ENCODE results near the gene ANGPTL8. TPM values are rescaled to one million over a fixed set of nuclear protein-coding genes. Genes with fewer than 3 reads are reported as not detected.
A peak's percentile ranks its signal among the peaks of the same experiment; 100 is the strongest.

ANGPTL8 gene
- total and polyA plus RNA-seq, 12 donors = 0.33 to 10.0 (median 0.91) TPM; not detected in 4

DNA sequence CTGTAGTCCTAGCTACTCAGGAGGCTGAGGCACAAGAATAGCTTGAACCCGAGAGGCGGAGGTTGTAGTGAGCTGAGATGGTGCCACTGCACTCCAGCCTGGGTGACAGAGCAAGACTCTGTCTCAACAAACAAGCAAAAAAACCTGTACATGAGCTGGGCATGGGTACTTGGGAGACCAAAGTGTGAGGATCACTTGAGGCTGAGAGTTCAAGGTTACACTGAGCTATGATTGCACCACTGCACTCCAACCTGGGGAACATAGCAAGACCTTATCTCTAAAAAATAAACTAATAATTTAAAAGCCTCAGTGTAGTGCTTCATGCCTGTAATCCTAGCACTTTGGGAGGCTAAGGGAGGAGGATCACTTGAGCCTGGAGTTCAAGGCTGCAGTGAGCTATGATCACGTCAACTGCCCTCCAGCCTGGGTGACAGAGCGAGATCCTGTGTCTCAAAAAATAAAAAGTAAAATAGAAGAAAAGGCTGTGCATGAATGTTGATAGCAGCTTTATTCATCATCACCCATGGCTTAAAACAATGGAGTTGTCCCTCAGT is 35.2 kb downstream of the ANGPTL8 start:
- Histone ChIP-seq H3K27ac (no peak overlapping the region), H3K9me3 (replicated peaks in 1 of 3) (no peaks in the 10 kb centered on the region), H3K27me3 (no peaks in the 10 kb centered on the region), H3K4me1 (replicated peaks in 1 of 2) (peaks cover 0 to 6% of the 10 kb centered on the region in 2 donors), H3K4me3 (no peak overlapping the region), H3K36me3 (replicated peaks in 1 of 2) (no peaks in the 10 kb centered on the region)
- intact Hi-C loops (cut with DNase I) = no loop called here
- WGBS, 4 donors = 70 to 81% (median 72%) methylated on average over 4 of the region's 4 CpGs
- TF ChIP-seq POLR2A (IDR thresholded peaks at IDR 0.05) = no peak
- TF ChIP-seq, protein P1, sequence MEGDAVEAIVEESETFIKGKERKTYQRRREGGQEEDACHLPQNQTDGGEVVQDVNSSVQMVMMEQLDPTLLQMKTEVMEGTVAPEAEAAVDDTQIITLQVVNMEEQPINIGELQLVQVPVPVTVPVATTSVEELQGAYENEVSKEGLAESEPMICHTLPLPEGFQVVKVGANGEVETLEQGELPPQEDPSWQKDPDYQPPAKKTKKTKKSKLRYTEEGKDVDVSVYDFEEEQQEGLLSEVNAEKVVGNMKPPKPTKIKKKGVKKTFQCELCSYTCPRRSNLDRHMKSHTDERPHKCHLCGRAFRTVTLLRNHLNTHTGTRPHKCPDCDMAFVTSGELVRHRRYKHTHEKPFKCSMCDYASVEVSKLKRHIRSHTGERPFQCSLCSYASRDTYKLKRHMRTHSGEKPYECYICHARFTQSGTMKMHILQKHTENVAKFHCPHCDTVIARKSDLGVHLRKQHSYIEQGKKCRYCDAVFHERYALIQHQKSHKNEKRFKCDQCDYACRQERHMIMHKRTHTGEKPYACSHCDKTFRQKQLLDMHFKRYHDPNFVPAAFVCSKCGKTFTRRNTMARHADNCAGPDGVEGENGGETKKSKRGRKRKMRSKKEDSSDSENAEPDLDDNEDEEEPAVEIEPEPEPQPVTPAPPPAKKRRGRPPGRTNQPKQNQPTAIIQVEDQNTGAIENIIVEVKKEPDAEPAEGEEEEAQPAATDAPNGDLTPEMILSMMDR (IDR thresholded peaks at IDR 0.05) = no peak
- no peak for DNase-seq

DNA sequence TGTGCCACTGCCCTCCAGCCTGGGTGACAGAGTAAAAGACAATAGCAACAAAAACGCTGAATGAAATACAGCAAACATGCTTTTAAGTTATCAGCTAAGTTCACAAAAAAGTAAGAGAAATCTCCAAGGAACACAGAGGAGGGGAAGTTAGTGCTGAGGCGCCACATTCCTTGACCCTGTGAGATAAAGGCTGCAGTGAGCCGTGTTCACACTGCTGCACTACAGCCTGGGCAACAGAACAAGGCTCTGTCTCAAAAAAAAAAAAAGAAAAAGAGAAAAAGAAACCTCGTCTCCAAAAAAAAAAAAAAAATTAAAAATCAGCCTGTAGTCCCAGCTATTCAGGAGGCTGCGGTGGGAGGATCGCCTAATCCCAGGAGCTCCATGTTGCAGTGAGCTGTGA is 39.3 kb downstream of the ANGPTL8 start:
- no peaks in the 10 kb centered on the region for H3K9me3 ChIP-seq (replicated peaks in 1 of 3)
- peak in 1 of 7 donors; percentile 32 for DNase-seq
- H3K36me3 ChIP-seq (replicated peaks in 1 of 2) = no peaks in the 10 kb centered on the region
- 19 to 27% (median 26%) methylated on average over 6 of the region's 6 CpGs for WGBS, 4 donors
- H3K4me1 ChIP-seq (replicated peaks in 1 of 2) = peaks cover 0 to 7% of the 10 kb centered on the region in 2 donors
- H3K27me3 ChIP-seq = no peaks in the 10 kb centered on the region
- intact Hi-C loops (cut with DNase I) = no loop called here
- H3K4me3 ChIP-seq = no peak overlapping the region
- H3K27ac ChIP-seq = peak overlapping the region in 1 of 5 donors; percentile 6
- TF ChIP-seq, protein P1 (IDR thresholded peaks at IDR 0.05) = no peak
- TF ChIP-seq POLR2A (IDR thresholded peaks at IDR 0.05) = no peak

DNA sequence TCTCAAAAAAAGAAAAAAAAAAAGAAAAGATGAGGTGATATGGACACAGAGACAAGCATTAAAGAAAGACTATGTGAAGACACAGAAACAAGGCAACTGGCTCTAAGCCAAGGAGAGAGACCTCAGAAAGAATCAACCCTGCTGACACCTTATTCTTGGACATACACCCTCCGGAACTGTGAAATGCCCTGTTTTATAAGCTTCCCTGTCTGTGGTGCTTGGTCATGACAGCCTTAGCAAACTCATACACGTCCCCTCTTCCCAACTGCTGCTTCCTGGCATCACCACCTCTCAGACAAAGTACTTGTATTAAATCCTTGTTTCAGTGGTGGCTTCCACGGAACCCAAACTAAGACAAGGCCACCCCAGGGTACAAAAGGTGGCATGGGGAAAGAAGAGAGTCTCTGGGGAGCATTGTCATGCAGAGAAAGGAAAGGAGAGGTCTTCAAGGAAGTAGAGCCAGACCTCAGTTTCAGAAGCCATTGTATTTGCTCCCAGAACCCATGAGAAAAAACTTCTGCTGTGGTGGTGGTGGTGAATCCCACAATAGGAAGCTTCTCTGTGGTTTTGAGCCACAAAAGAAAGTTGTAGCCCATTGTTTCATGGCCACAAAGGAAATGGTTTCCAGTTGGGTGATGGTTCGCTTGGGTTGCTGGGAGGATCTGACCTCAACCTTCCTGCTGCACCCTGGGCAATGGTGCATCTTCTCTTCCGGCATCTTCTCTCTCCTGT is 40.3 kb downstream of the ANGPTL8 start:
- no peak overlapping the region for H3K4me3 ChIP-seq
- H3K36me3 ChIP-seq (replicated peaks in 1 of 2) = no peaks in the 10 kb centered on the region
- 54 to 69% (median 64%) methylated on average over 5 of the region's 5 CpGs for WGBS, 4 donors
- no peak for DNase-seq
- no peak overlapping the region for H3K27ac ChIP-seq
- peaks cover 0 to 7% of the 10 kb centered on the region in 2 donors for H3K4me1 ChIP-seq (replicated peaks in 1 of 2)
- no peaks in the 10 kb centered on the region for H3K27me3 ChIP-seq
- TF ChIP-seq, protein P1 (IDR thresholded peaks at IDR 0.05) = no peak
- TF ChIP-seq POLR2A (IDR thresholded peaks at IDR 0.05) = no peak
- H3K9me3 ChIP-seq (replicated peaks in 1 of 3) = no peaks in the 10 kb centered on the region
- intact Hi-C loops (cut with DNase I) = no loop called here

DNA sequence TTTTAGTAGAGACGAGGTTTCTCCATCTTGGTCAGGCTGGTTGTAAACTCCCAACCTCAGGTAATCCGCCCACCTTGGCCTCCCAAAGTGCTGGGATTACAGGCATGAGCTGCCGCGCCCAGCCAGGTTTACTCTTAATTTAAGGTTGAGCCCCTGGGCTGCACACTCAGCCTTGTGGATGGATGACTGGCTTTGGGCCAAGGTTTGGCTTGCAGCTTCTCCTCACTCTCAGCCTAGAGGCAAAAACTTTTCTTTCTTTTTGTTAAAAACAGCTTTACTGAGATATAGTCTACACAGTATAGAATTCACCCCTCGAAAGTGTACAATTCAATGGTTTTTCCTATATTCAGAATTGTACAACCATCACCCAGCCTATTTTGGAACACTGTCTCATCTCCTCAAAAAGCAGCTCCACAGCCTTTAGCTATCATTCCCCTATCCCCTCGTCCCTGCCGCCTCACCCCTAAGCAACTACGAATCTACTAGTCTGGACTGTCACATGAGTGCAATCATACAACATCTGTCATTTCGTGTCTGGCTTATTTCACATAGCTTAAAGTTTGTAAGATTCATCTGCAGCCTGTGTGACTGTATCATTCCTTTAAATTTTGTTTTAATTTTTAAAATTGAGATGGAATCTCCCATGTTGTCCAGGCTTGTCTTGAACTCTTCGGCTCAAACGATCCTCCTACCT is 42.1 kb downstream of the ANGPTL8 start:
- H3K4me1 ChIP-seq (replicated peaks in 1 of 2) = peaks cover 0 to 7% of the 10 kb centered on the region in 2 donors
- no peaks in the 10 kb centered on the region for H3K9me3 ChIP-seq (replicated peaks in 1 of 3)
- WGBS, 4 donors = 56 to 69% (median 60%) methylated on average over 8 to 11 of the region's 11 CpGs
- H3K27ac ChIP-seq = no peak overlapping the region
- no peak overlapping the region for H3K4me3 ChIP-seq
- intact Hi-C loops (cut with DNase I) = no loop called here
- TF ChIP-seq, protein P1 (IDR thresholded peaks at IDR 0.05) = no peak
- no peak for TF ChIP-seq POLR2A (IDR thresholded peaks at IDR 0.05)
- DNase-seq = no peak
- no peaks in the 10 kb centered on the region for H3K36me3 ChIP-seq (replicated peaks in 1 of 2)
- H3K27me3 ChIP-seq = no peaks in the 10 kb centered on the region

Measured in adrenal gland (tissue), 12 donors.